CD4-positive, alpha-beta T cell (primary cell): ENCODE measurements around the gene SPINT1. TPM values are rescaled to one million over a fixed set of nuclear protein-coding genes. Genes with fewer than 3 reads are reported as not detected.
A peak's percentile ranks its signal among the peaks of the same experiment; 100 is the strongest.

Experiments used
- ATAC-seq: fragments of 200-7000 bp; cut with Tn5 transposase; one replicate; pipeline ENCODE4 v1.10.0; 2022; ENCODE audit warnings: mild to moderate bottlenecking; ENCODE audit not compliant: poor library complexity
- CTCF ChIA-PET: fragments of 350-600 bp; sonication (Branson Sonifier 250); formaldehyde crosslinking; loops from one replicate; lab custom pipeline; 2021; ENCODE audit warnings: antibody characterized with exemption, inconsistent platforms; lab: Charles Lee
- POLR2A ChIA-PET: fragments of 350-600 bp; sonication (Branson Sonifier 250); formaldehyde crosslinking; loops from one replicate; lab custom pipeline; 2021; ENCODE audit warnings: antibody characterized with exemption, inconsistent platforms; lab: Charles Lee
- DNase-seq, 14 experiments: peaks; one replicate each; pipeline ENCODE4 v3.0.0-alpha.2; 2013 to 2020; ENCODE audit warnings: mixed read lengths in 2 of 14
- H3K27ac ChIP-seq, 2 donors: one replicate each; pipeline versions ENCODE4 v1.5.1 to v1.7.0; 2013; ENCODE audit warnings: low read length in 2 of 2, low read depth in 1 of 2, mild to moderate bottlenecking in 1 of 2
- H3K27me3 ChIP-seq, 2 experiments: 1 replicate in 1 of 2; 2 replicates in 1 of 2; pipeline versions ENCODE4 v1.6.1 to v1.7.0; 2013; ENCODE audit warnings: low read length in 2 of 2, control low read depth in 1 of 2, mild to moderate bottlenecking in 1 of 2, moderate library complexity in 1 of 2; ENCODE audit not compliant: insufficient read depth in 2 of 2, control insufficient read depth in 1 of 2
- H3K36me3 ChIP-seq: one replicate; pipeline ENCODE4 v1.6.1; 2013; ENCODE audit warnings: low read length, control low read depth; ENCODE audit not compliant: insufficient read depth
- H3K4me1 ChIP-seq: one replicate; pipeline ENCODE4 v1.6.1; 2013; ENCODE audit warnings: low read length, control low read depth; ENCODE audit not compliant: insufficient read depth
- H3K4me3 ChIP-seq: one replicate; pipeline ENCODE4 v1.5.1; 2013; ENCODE audit warnings: mild to moderate bottlenecking, low read length, moderate library complexity
- H3K9me3 ChIP-seq, 2 experiments: 1 replicate in 1 of 2; 2 replicates in 1 of 2; pipeline versions ENCODE4 v1.6.1 to v1.7.0; 2013; ENCODE audit warnings: low read length in 2 of 2, mild to moderate bottlenecking in 2 of 2, control low read depth in 1 of 2, moderate library complexity in 1 of 2; ENCODE audit not compliant: control insufficient read depth in 1 of 2, insufficient read depth in 1 of 2
- H3K27ac Mint-ChIP-seq: one replicate; pipeline ENCODE4 v1.8.0; 2020; ENCODE audit warnings: mixed read lengths
- H3K27me3 Mint-ChIP-seq: one replicate; pipeline ENCODE4 v1.8.0; 2021; ENCODE audit warnings: mixed read lengths
- H3K36me3 Mint-ChIP-seq: one replicate; pipeline ENCODE4 v1.8.0; 2021; ENCODE audit warnings: low read depth, mixed read lengths
- H3K4me1 Mint-ChIP-seq: one replicate; pipeline ENCODE4 v1.8.0; 2021; ENCODE audit warnings: low read depth, mixed read lengths
- H3K4me3 Mint-ChIP-seq: one replicate; pipeline ENCODE4 v1.8.0; 2020; ENCODE audit warnings: mild to moderate bottlenecking, mixed read lengths
- H3K9me3 Mint-ChIP-seq: one replicate; pipeline ENCODE4 v1.8.0; 2020; ENCODE audit warnings: mixed read lengths
- intact Hi-C, 2 experiments: fragments of 100-400 bp; cut with DNase I in 1 of 2; cut with micrococcal nuclease in 1 of 2; formaldehyde crosslinking; loops; one replicate each; pipeline versions ENCODE4 v1.15.1 to v1.9.0; 2023 to 2025; cut with DNase I, micrococcal nuclease
- polyA plus RNA-seq, 2 donors: library from polyadenylated mRNA; unstranded; fragments of 120-200 nt; gene quantifications; one replicate each; pipeline ENCODE4 v1.2.1, GENCODE V29; 2013
- total RNA-seq, 174 experiments: library from RNA in 2 of 174; stranded (reverse) in 2 of 174; gene quantifications; one replicate each; pipeline ENCODE4 v1.2.3 and lab custom pipeline; 2021 to 2026
- TF ChIP-seq, protein P1 (sequence below): fragments of 200-600 bp; IDR thresholded peaks from one replicate; pipeline ENCODE4 v1.8.0; 2022; ENCODE audit warnings: antibody characterized with exemption, mild to moderate bottlenecking

The SPINT1 gene, protein sequence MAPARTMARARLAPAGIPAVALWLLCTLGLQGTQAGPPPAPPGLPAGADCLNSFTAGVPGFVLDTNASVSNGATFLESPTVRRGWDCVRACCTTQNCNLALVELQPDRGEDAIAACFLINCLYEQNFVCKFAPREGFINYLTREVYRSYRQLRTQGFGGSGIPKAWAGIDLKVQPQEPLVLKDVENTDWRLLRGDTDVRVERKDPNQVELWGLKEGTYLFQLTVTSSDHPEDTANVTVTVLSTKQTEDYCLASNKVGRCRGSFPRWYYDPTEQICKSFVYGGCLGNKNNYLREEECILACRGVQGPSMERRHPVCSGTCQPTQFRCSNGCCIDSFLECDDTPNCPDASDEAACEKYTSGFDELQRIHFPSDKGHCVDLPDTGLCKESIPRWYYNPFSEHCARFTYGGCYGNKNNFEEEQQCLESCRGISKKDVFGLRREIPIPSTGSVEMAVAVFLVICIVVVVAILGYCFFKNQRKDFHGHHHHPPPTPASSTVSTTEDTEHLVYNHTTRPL
- total RNA-seq = 1 to 10 TPM; 1.0 to 1.6 TPM
- polyA plus RNA-seq (2013, experiment 1 of 2) = 3.3 TPM
- polyA plus RNA-seq (2013, experiment 2 of 2) = 3.1 TPM
- total RNA-seq (lab: John Stamatoyannopoulos, UW) = 0.81 to 19.3 (median 5.1) reads per million in 172 experiments

GRCh38 chr15:40843885-40844695 lies at the start of gene SPINT1:
Gene SPINT1, plus strand, starts transcription at chr15:40844048. Its CDS starts 507 bp downstream, at chr15:40844555.
- Mint-ChIP-seq H3K9me3 (no peaks in the 10 kb centered on the region), H3K4me1 (peaks cover 34% of the 10 kb centered on the region), H3K27me3 (peaks cover 9% of the 10 kb centered on the region), H3K36me3 (no peaks in the 10 kb centered on the region), H3K27ac (peak within 1 kb of the TSS; percentile 51), H3K4me3 (peak within 1 kb of the TSS; percentile 87)
- ATAC-seq (peak; percentile 65), DNase-seq (peak in 10 of 14 experiments; percentile 6 to 60 (median 34))
- H3K4me1 ChIP-seq = peaks cover 42% of the 10 kb centered on the region
- intact Hi-C loops = no loop called here
- H3K4me3 ChIP-seq = peak within 1 kb of the TSS; percentile 61
- no peaks in the 10 kb centered on the region for H3K9me3 ChIP-seq
- H3K36me3 ChIP-seq = no peaks in the 10 kb centered on the region
- no peak within 1 kb of the TSS for H3K27ac ChIP-seq
- POLR2A ChIA-PET = interaction anchor here (1.2 to 1.4 kb wide), 3 partner anchors 14 to 150 kb away, joined by 6 to 7 read pairs (median 7); partner anchors contain the start of genes RAD51 and VPS18
- TF ChIP-seq, protein P1, sequence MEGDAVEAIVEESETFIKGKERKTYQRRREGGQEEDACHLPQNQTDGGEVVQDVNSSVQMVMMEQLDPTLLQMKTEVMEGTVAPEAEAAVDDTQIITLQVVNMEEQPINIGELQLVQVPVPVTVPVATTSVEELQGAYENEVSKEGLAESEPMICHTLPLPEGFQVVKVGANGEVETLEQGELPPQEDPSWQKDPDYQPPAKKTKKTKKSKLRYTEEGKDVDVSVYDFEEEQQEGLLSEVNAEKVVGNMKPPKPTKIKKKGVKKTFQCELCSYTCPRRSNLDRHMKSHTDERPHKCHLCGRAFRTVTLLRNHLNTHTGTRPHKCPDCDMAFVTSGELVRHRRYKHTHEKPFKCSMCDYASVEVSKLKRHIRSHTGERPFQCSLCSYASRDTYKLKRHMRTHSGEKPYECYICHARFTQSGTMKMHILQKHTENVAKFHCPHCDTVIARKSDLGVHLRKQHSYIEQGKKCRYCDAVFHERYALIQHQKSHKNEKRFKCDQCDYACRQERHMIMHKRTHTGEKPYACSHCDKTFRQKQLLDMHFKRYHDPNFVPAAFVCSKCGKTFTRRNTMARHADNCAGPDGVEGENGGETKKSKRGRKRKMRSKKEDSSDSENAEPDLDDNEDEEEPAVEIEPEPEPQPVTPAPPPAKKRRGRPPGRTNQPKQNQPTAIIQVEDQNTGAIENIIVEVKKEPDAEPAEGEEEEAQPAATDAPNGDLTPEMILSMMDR = no peak
- CTCF ChIA-PET = interaction anchor here (1.0 kb wide), 1 partner anchor 14 kb away, joined by 5 read pairs; no protein-coding TSS in a partner anchor
- H3K27me3 ChIP-seq = peaks cover 0 to 10% of the 10 kb centered on the region in 2 experiments

DNA sequence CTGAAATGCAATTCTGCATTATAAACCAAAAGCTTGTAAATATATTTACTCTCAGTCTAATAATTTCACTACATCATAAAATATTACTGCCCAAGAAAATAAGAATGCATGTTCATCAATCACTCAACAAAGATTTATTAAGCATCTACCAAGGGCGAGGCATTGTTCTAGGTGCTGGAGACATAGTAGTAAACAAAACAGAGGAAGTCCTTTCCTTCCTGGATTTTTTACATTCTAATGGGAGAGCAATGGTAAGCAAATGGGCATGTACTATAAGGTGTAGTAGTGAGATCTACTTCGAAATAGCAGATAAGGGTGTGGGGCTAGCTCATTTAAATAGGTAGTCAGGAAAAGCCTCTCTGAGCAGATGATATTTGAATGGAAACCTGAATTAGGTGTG lies 47.8 kb upstream of the SPINT1 start:
- intact Hi-C loops = no loop called here
- Mint-ChIP-seq H3K27ac (no peak overlapping the region), H3K9me3 (no peaks in the 10 kb centered on the region), H3K4me3 (no peak overlapping the region), H3K27me3 (no peaks in the 10 kb centered on the region), H3K4me1 (peaks cover 24% of the 10 kb centered on the region), H3K36me3 (peaks cover 39% of the 10 kb centered on the region)
- no peak for DNase-seq
- Histone ChIP-seq H3K27ac (no peak overlapping the region), H3K4me3 (no peak overlapping the region), H3K9me3 (no peaks in the 10 kb centered on the region), H3K27me3 (no peaks in the 10 kb centered on the region), H3K36me3 (peaks cover 19% of the 10 kb centered on the region), H3K4me1 (no peaks in the 10 kb centered on the region)
- POLR2A ChIA-PET = no interaction called here
- TF ChIP-seq, protein P1 = no peak
- ATAC-seq = no peak
- CTCF ChIA-PET = interaction anchor here (1.0 kb wide), 1 partner anchor 14 kb away, joined by 4 read pairs; no protein-coding TSS in a partner anchor

- H3K9me3 ChIP-seq = no peaks in the 10 kb centered on the region
- CTCF ChIA-PET = interaction anchor here (1.0 to 1.1 kb wide), 2 partner anchors 9 to 14 kb away, joined by 3 to 4 read pairs; no protein-coding TSS in a partner anchor
- H3K4me1 ChIP-seq = no peaks in the 10 kb centered on the region
- H3K27ac Mint-ChIP-seq = no peak overlapping the region
- ATAC-seq (no peak), DNase-seq (no peak)
- TF ChIP-seq, protein P1 = no peak
- no peaks in the 10 kb centered on the region for H3K27me3 ChIP-seq
- no peak overlapping the region for H3K4me3 Mint-ChIP-seq
- H3K4me1 Mint-ChIP-seq = peaks cover 24% of the 10 kb centered on the region
- H3K4me3 ChIP-seq = no peak overlapping the region
- H3K36me3 ChIP-seq = peaks cover 19% of the 10 kb centered on the region
- H3K27me3 Mint-ChIP-seq = no peaks in the 10 kb centered on the region
- H3K36me3 Mint-ChIP-seq = peaks cover 42% of the 10 kb centered on the region
- H3K27ac ChIP-seq = no peak overlapping the region
- POLR2A ChIA-PET = no interaction called here
- intact Hi-C loops = no loop called here
- no peaks in the 10 kb centered on the region for H3K9me3 Mint-ChIP-seq
Measured at GRCh38 chr15:40796512-40796911, 47.3 kb upstream of the SPINT1 start.
